Right lobe of liver (tissue), 6 donors: ENCODE data around the gene ACACA. TPM values are rescaled to one million over a fixed set of nuclear protein-coding genes. Genes with fewer than 3 reads are reported as not detected.

Experiments
- ATAC-seq, 4 donors: fragments of 200-7000 bp; cut with Tn5 transposase; one replicate each; pipeline ENCODE4 v1.9.1; 2020; ENCODE audit warnings: mild to moderate bottlenecking in 4 of 4, moderate library complexity in 4 of 4
- DNase-seq, 3 donors: peaks; one replicate each; pipeline ENCODE4 v3.0.0-alpha.2; 2020
- H3K27ac ChIP-seq, 3 donors: fragments of 200-600 bp; one replicate each; pipeline ENCODE4 v1.8.0; 2022
- H3K27me3 ChIP-seq, 2 donors: fragments of 200-600 bp; one replicate each; pipeline ENCODE4 v1.8.0; 2022
- H3K36me3 ChIP-seq, 4 donors: fragments of 200-600 bp; sonication (generic) in 1 of 4; one replicate each; pipeline versions ENCODE4 v1.5.1 to v1.8.0; 2017 to 2022; ENCODE audit warnings: control low read depth in 1 of 4
- H3K4me1 ChIP-seq, 4 donors: fragments of 200-600 bp; sonication (generic) in 1 of 4; one replicate each; pipeline versions ENCODE4 v1.5.1 to v1.8.0; 2017 to 2022; ENCODE audit warnings: control low read depth in 1 of 4
- H3K4me3 ChIP-seq, 3 donors: fragments of 200-600 bp; one replicate each; pipeline ENCODE4 v1.8.0; 2022
- H3K9me3 ChIP-seq, 4 donors: fragments of 200-600 bp; sonication (generic) in 1 of 4; one replicate each; pipeline versions ENCODE4 v1.5.1 to v1.8.0; 2017 to 2022; ENCODE audit warnings: control low read depth in 1 of 4
- POLR2A ChIP-seq: fragments of 450-650 bp; IDR thresholded peaks from one replicate; pipeline ENCODE4 v1.6.1; 2017; ENCODE audit warnings: antibody characterized with exemption, mild to moderate bottlenecking
- WGBS: methylation state at CpG from one replicate; pipeline ENCODE4 v1.1.6; 2018; ENCODE audit warnings: low coverage, low lambda C conversion rate; ENCODE audit not compliant: insufficient coverage; ENCODE audit errors: missing lambda C conversion rate; 5-methylcytosine and 5-hydroxymethylcytosine counted together
- intact Hi-C, 2 donors: fragments of 100-400 bp; cut with DNase I; formaldehyde crosslinking; loops; one replicate each; pipeline versions ENCODE4 v1.11.2 to v1.14.1; 2022
- total RNA-seq, 6 experiments: library from RNA; depleted of rRNA in 2 of 6; stranded (reverse); fragments of >200 nt in 2 of 6; fragmentation: NEBNext Ultra II Directional in 3 of 6; extraction: Animal tissue kit (Norgen Biotek cat#: 25700) in 3 of 6; gene quantifications; one replicate each; pipeline versions ENCODE4 v1.1.0 to v1.2.4, GENCODE V29; 2016 to 2023
- TF ChIP-seq, protein P1 (sequence below), 4 donors: fragments of 200-600 bp in 3 of 4; fragments of 450-650 bp in 1 of 4; IDR thresholded peaks; one replicate each; pipeline versions ENCODE4 v1.5.1 to v1.8.0; 2016 to 2022; ENCODE audit warnings: antibody characterized with exemption in 4 of 4, mild to moderate bottlenecking in 2 of 4
- donor health status: DM: no; HTN: yes; CAD: no.
- donor health status: DM: no; HTN: no; CAD: no.
- donor health status: DM: no; HTN: no; CAD: no.
- donor health status: DM: no; HTN: yes; CAD: no.
- donor health status: DM: no; HTN: yes; CAD: no.

The ACACA gene
- total RNA-seq, 6 experiments from 2014 or later: 14.6 to 56.4 (median 27.1) TPM

DNA sequence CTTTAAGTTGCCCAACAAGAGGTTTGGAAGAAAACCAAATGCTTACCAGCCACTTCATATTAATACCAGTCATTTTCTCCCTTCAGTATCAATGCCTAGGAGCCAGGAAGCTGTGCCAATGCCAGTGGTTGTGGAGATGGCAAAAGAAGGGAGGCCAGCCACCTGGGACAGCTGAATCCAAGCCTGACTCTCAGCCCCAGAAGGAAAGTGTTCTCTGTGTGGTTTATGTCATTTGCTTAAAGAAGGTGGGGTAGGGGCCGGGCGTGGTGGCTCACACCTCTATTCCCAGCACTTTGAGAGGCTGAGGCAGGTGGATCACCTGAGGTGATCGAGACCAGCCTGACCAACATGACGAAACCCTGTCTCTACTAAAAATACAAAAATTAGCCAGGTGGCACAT, 17.5 kb downstream of the ACACA start:
- Histone ChIP-seq H3K9me3 (no peaks in the 10 kb centered on the region), H3K36me3 (no peaks in the 10 kb centered on the region), H3K4me1 (no peaks in the 10 kb centered on the region), H3K27me3 (no peaks in the 10 kb centered on the region), H3K27ac (no peak overlapping the region), H3K4me3 (no peak overlapping the region)
- TF ChIP-seq, protein P1, sequence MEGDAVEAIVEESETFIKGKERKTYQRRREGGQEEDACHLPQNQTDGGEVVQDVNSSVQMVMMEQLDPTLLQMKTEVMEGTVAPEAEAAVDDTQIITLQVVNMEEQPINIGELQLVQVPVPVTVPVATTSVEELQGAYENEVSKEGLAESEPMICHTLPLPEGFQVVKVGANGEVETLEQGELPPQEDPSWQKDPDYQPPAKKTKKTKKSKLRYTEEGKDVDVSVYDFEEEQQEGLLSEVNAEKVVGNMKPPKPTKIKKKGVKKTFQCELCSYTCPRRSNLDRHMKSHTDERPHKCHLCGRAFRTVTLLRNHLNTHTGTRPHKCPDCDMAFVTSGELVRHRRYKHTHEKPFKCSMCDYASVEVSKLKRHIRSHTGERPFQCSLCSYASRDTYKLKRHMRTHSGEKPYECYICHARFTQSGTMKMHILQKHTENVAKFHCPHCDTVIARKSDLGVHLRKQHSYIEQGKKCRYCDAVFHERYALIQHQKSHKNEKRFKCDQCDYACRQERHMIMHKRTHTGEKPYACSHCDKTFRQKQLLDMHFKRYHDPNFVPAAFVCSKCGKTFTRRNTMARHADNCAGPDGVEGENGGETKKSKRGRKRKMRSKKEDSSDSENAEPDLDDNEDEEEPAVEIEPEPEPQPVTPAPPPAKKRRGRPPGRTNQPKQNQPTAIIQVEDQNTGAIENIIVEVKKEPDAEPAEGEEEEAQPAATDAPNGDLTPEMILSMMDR (IDR thresholded peaks at IDR 0.05): no peak
- no peak for TF ChIP-seq POLR2A
- intact Hi-C loops: no loop called here
- no peak for ATAC-seq
- no peak for DNase-seq
- 94% methylated on average over 2 of the region's 4 CpGs for WGBS

DNA sequence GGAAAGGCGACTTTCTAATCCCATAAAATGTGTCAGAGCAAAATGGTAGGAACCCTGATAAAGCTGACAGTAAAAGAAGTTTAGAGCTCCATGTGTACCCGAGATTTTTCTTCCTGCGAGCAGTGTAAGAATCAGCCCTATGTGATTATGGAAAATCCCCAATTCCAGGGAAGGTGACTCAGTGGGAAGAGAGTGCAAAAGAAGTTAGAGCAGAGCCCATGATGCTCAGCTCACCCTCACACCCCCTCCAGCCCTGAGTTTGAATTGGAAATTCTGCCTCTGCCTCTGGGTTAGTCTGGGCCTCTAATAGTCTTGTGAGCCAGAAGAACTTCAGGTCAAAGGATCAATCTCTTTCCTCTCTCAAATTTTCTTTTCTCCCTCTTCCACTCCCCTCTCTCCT, 18.4 kb downstream of the ACACA start:
- intact Hi-C loops: no loop called here
- no peak overlapping the region for H3K4me3 ChIP-seq
- H3K9me3 ChIP-seq: no peaks in the 10 kb centered on the region
- H3K27ac ChIP-seq: no peak overlapping the region
- whole genome bisulfite sequencing: 79% methylated on average over 3 of the region's 3 CpGs
- ATAC-seq (no peak), DNase-seq (no peak)
- no peaks in the 10 kb centered on the region for H3K4me1 ChIP-seq
- H3K27me3 ChIP-seq: no peaks in the 10 kb centered on the region
- no peak for TF ChIP-seq POLR2A
- TF ChIP-seq, protein P1 (IDR thresholded peaks at IDR 0.05): no peak
- H3K36me3 ChIP-seq: no peaks in the 10 kb centered on the region

DNA sequence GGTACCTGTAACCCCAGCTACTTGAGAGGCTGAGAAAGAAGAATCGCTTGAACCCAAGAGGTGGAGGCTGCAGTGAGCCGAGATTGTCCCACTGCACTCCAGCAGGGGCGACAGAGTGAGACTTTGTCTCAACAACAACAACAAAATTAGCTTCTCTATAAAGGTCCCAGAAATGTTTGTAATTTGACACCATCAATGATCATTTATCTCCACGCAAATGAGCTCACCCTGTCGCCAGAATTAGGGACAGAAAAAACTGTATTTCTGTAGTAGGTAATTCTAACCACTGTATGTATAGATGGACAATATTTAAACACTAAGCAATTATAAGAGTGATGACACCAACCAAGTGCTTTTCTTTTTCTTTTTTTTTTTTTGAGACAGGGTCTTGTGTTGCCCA, 20.2 kb downstream of the ACACA start:
- Histone ChIP-seq H3K9me3 (no peaks in the 10 kb centered on the region), H3K4me1 (no peaks in the 10 kb centered on the region), H3K4me3 (no peak overlapping the region), H3K27ac (no peak overlapping the region), H3K27me3 (no peaks in the 10 kb centered on the region), H3K36me3 (no peaks in the 10 kb centered on the region)
- no peak for DNase-seq
- ATAC-seq: no peak
- no peak for TF ChIP-seq POLR2A
- TF ChIP-seq, protein P1 (IDR thresholded peaks at IDR 0.05): no peak
- whole genome bisulfite sequencing: 98% methylated on average over 5 of the region's 5 CpGs
- intact Hi-C loops: no loop called here

DNA sequence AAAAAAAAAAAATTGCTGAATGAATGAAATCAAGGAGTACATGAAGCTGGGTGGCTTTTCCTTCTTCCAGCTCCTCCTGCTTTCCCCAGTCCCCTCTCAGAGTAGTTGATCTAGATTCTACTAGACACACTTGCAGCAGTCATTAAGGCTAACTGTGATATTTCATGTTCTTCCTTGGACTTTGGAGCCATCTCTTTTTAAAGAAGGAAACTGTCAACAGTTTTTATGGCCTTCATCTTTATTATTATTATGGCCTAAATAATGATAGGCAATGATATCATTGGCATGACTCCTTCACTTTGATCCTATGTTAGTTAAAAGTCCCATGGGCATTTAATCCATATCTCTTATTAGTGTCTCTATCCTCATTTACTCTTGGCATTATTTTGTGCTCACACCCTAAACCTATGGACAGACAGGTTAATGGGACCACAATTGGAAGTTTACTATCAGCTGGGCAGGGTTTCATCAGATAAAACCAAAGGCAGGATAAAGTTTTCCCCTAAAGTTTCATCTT, 21.1 kb downstream of the ACACA start:
- Histone ChIP-seq H3K4me1 (no peaks in the 10 kb centered on the region), H3K27ac (no peak overlapping the region), H3K36me3 (no peaks in the 10 kb centered on the region), H3K27me3 (no peaks in the 10 kb centered on the region), H3K4me3 (no peak overlapping the region), H3K9me3 (no peaks in the 10 kb centered on the region)
- intact Hi-C loops: no loop called here
- ATAC-seq (no peak), DNase-seq (no peak)
- TF ChIP-seq, protein P1 (IDR thresholded peaks at IDR 0.05): no peak
- TF ChIP-seq POLR2A: no peak

DNA sequence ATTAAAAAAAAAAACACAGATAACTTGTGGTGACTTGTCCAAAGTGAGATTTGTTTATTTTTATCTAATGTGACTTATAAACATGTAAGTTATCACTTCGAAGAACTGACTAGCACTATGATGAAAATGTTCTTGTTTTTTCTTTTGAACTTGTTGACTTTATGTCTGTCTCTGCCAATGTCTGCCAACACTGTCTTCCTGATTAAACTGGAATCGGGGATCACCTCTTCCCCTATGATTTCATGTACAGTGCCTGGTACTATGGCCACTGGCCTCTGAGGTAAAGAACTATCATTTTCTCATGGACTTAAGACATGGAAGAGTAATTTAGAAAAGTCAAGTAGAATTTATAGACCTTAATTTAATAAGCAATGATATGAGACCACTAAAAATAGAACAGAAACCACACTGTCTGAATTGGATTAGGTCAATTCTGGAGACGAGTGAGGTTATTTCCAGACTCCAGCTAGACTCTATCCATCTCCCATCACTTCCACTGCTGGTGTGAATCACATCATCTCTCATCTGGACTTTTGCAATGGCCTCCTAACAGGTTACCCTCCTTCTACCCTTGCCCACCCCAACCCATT, 22.0 kb downstream of the ACACA start:
- ATAC-seq (peak in 3 of 4 donors; percentile 31 to 66 (median 57)), DNase-seq (no peak)
- no peak overlapping the region for H3K4me3 ChIP-seq
- no peaks in the 10 kb centered on the region for H3K27me3 ChIP-seq
- intact Hi-C loops: no loop called here
- H3K9me3 ChIP-seq: no peaks in the 10 kb centered on the region
- no peaks in the 10 kb centered on the region for H3K36me3 ChIP-seq
- no peak for TF ChIP-seq POLR2A
- TF ChIP-seq, protein P1 (IDR thresholded peaks at IDR 0.05): no peak
- H3K4me1 ChIP-seq: no peaks in the 10 kb centered on the region
- WGBS: 41% methylated on average over 3 of the region's 3 CpGs
- H3K27ac ChIP-seq: no peak overlapping the region
